A549 (cell line): Measurements from ENCODE around the gene NNMT. TPM values are rescaled to one million over a fixed set of nuclear protein-coding genes. Genes with fewer than 3 reads are reported as not detected.
A peak's percentile ranks its signal among the peaks of the same experiment; 100 is the strongest.

Experiments
- ATAC-seq, 2 experiments: fragments of 200-7000 bp in 1 of 2; fragments of >200 bp in 1 of 2; cut with Nextera tagmentation in 1 of 2; cut with Tn5 transposase in 1 of 2; 3 replicates each; pipeline versions ENCODE4 v1.8.0 to v1.9.1; 2018 to 2020; ENCODE audit warnings: mild to moderate bottlenecking in 1 of 2, moderate library complexity in 1 of 2
- CTCF ChIA-PET: fragments of 300-600 bp; sonication (Branson Sonifier 250); formaldehyde crosslinking; extraction: SDS; loops from one replicate; lab custom pipeline; 2021; ENCODE audit warnings: antibody characterized with exemption, inconsistent platforms; lab: Yijun Ruan, JAX
- POLR2A ChIA-PET: fragments of 350-600 bp; formaldehyde crosslinking; extraction: SDS; loops from one replicate; lab custom pipeline; 2021; ENCODE audit warnings: antibody characterized with exemption, inconsistent platforms; lab: Yijun Ruan, JAX
- DNase-seq, 2 experiments: peaks; one replicate each; pipeline versions ENCODE4 v3.0.0 to v3.0.0-alpha.2; 2011 to 2016; ENCODE audit warnings: low read depth in 1 of 2, low spot score in 1 of 2
- FAIRE-seq: peaks from 2 replicates; lab custom pipeline; 2011; peaks lifted over from hg19 to GRCh38; lab: Jason Lieb, UNC
- H3K27ac ChIP-seq, 2 experiments: fragments of >200 bp; sonication (Bioruptor Twin); formaldehyde crosslinking; 3 replicates each; pipeline ENCODE4 v1.5.1; 2016 to 2017
- H3K4me1 ChIP-seq: fragments of >200 bp; sonication (Bioruptor Twin); formaldehyde crosslinking; 3 replicates; pipeline ENCODE4 v1.6.1; 2016
- H3K4me2 ChIP-seq: fragments of >200 bp; sonication (Bioruptor Twin); formaldehyde crosslinking; 3 replicates; pipeline ENCODE4 v1.6.1; 2016
- H3K4me3 ChIP-seq: fragments of >200 bp; sonication (Bioruptor Twin); formaldehyde crosslinking; 3 replicates; pipeline ENCODE4 v1.5.1; 2016
- H3K9me3 ChIP-seq: fragments of >200 bp; sonication (Bioruptor Twin); formaldehyde crosslinking; 3 replicates; pipeline ENCODE4 v1.6.1; 2016
- CBX2 ChIP-seq: fragments of 200-600 bp; sonication (generic); IDR thresholded peaks from 2 replicates; pipeline ENCODE4 v1.6.1; 2016; ENCODE audit warnings: low read depth, mild to moderate bottlenecking, borderline replicate concordance
- CHD2 ChIP-seq: fragments of 150-350 bp; IDR thresholded peaks from 2 replicates; pipeline ENCODE4 v1.6.1; 2014; ENCODE audit warnings: low read length; ENCODE audit not compliant: partially characterized antibody
- EHF ChIP-seq: fragments of 250-450 bp; sonication (Bioruptor Pico); IDR thresholded peaks from 2 replicates; pipeline ENCODE4 v1.5.0; 2020; ENCODE audit warnings: mild to moderate bottlenecking
- EHMT2 ChIP-seq: fragments of 200-600 bp; sonication (generic); IDR thresholded peaks from 2 replicates; pipeline ENCODE4 v1.6.1; 2016; ENCODE audit warnings: antibody characterized with exemption, low read depth, mild to moderate bottlenecking, moderate library complexity
- FOXS1 ChIP-seq: fragments of 250-450 bp; sonication (Bioruptor Pico); IDR thresholded peaks from 2 replicates; pipeline ENCODE4 v1.5.0; 2020; ENCODE audit warnings: mild to moderate bottlenecking, moderate library complexity
- HDAC2 ChIP-seq: fragments of 200-600 bp; sonication (generic); IDR thresholded peaks from 2 replicates; pipeline ENCODE4 v1.6.1; 2016
- HEYL ChIP-seq: fragments of 250-450 bp; sonication (Bioruptor Pico); IDR thresholded peaks from 2 replicates; pipeline ENCODE4 v1.8.0; 2021; ENCODE audit warnings: mild to moderate bottlenecking, moderate library complexity
- HOXB13 ChIP-seq: fragments of 250-450 bp; sonication (Bioruptor Pico); IDR thresholded peaks from 2 replicates; pipeline ENCODE4 v1.5.0; 2020; ENCODE audit warnings: low read depth, mild to moderate bottlenecking, moderate library complexity
- HOXB5 ChIP-seq: fragments of 250-450 bp; sonication (Bioruptor Pico); IDR thresholded peaks from 2 replicates; pipeline ENCODE4 v1.5.0; 2020; ENCODE audit warnings: mild to moderate bottlenecking, moderate library complexity
- JUN ChIP-seq, 2 experiments: fragments of >200 bp; sonication (Bioruptor Twin); formaldehyde crosslinking; IDR thresholded peaks; 2 replicates in 1 of 2; 3 replicates in 1 of 2; pipeline ENCODE4 v1.6.1; 2016 to 2017
- JUNB ChIP-seq: fragments of >200 bp; sonication (Bioruptor Twin); formaldehyde crosslinking; IDR thresholded peaks from 2 replicates; pipeline ENCODE4 v1.6.1; 2016
- MAZ ChIP-seq: fragments of 150-350 bp; IDR thresholded peaks from 2 replicates; pipeline ENCODE4 v1.6.1; 2014; ENCODE audit warnings: antibody characterized with exemption, low read depth, low read length, borderline replicate concordance
- NFE2L2 ChIP-seq: fragments of 150-350 bp; conservative IDR thresholded peaks from 2 replicates; pipeline ENCODE4 v1.6.1; 2014; ENCODE audit warnings: low read length
- NR3C1 ChIP-seq: fragments of >200 bp; sonication (Bioruptor Twin); formaldehyde crosslinking; IDR thresholded peaks from 3 replicates; pipeline ENCODE4 v1.6.1; 2017
- RNF2 ChIP-seq: fragments of 200-600 bp; sonication (generic); IDR thresholded peaks from 2 replicates; pipeline ENCODE4 v1.6.1; 2016; ENCODE audit warnings: low read depth, mild to moderate bottlenecking, antibody characterized with exemption, moderate library complexity, borderline replicate concordance
- TFCP2L1 ChIP-seq: fragments of 250-450 bp; sonication (Bioruptor Pico); IDR thresholded peaks from 2 replicates; pipeline ENCODE4 v1.5.0; 2021; ENCODE audit warnings: mild to moderate bottlenecking
- WGBS: methylation state at CpG from one replicate; pipeline ENCODE4 v1.1.6; 2017; ENCODE audit errors: missing lambda C conversion rate; 5-methylcytosine and 5-hydroxymethylcytosine counted together
- polyA plus RNA-seq, 4 experiments: library from polyadenylated mRNA; depleted of rRNA in 3 of 4; stranded (reverse); fragments of >200 nt; fragmentation: RNase III in 1 of 4; extraction: RNeasy Plus Mini Kit Qiagen cat#74134 plus additional on column Dnase treatment in 1 of 4; gene quantifications; 2 replicates in 3 of 4; 3 replicates in 1 of 4; pipeline ENCODE4 v1.2.3, GENCODE V29; 2011 to 2017
- TF ChIP-seq, protein P1 (sequence below): fragments of >200 bp; sonication (Bioruptor Twin); formaldehyde crosslinking; IDR thresholded peaks from 3 replicates; pipeline ENCODE4 v1.5.1; 2016
- TF ChIP-seq, protein P2 (sequence below): IDR thresholded peaks from 2 replicates; pipeline ENCODE4 v1.6.1; 2012; ENCODE audit warnings: low read depth, borderline replicate concordance
- TF ChIP-seq, protein P3 (sequence below): fragments of 450-650 bp; IDR thresholded peaks from 2 replicates; pipeline ENCODE4 v1.6.1; 2014; ENCODE audit warnings: antibody characterized with exemption

NNMT gene
- polyA plus RNA-seq, 2 of the 4 experiments (the other 2 are of a cell fraction) = 285 to 421 TPM

- Histone ChIP-seq H3K4me1 (0 out of 3 replicates have a peak, but pooled peaks cover 1% of the 10 kb centered on the region), H3K4me3 (no peak overlapping the region), H3K9me3 (no peaks in the 10 kb centered on the region)
- ChIA-PET POLR2A (no interaction called here), CTCF (interaction anchor here (1.8 to 11.2 kb wide), 5 partner anchors 214 to 363 kb away, joined by 4 to 315 read pairs (median 142); no protein-coding TSS in a partner anchor)
- FAIRE-seq = no peak
- no peak for DNase-seq
- ATAC-seq = peak in 1 of 2 experiments; percentile 17; a peak in 2 of 6 replicates
- TF ChIP-seq, protein P1, sequence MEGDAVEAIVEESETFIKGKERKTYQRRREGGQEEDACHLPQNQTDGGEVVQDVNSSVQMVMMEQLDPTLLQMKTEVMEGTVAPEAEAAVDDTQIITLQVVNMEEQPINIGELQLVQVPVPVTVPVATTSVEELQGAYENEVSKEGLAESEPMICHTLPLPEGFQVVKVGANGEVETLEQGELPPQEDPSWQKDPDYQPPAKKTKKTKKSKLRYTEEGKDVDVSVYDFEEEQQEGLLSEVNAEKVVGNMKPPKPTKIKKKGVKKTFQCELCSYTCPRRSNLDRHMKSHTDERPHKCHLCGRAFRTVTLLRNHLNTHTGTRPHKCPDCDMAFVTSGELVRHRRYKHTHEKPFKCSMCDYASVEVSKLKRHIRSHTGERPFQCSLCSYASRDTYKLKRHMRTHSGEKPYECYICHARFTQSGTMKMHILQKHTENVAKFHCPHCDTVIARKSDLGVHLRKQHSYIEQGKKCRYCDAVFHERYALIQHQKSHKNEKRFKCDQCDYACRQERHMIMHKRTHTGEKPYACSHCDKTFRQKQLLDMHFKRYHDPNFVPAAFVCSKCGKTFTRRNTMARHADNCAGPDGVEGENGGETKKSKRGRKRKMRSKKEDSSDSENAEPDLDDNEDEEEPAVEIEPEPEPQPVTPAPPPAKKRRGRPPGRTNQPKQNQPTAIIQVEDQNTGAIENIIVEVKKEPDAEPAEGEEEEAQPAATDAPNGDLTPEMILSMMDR = no peak
- no peak for TF ChIP-seq EHF (CRISPR knock-in tag)
- no peak for TF ChIP-seq TFCP2L1
- no peak for TF ChIP-seq NR3C1
- no peak for TF ChIP-seq CHD2
- no peak for TF ChIP-seq RNF2
- TF ChIP-seq JUN (IDR thresholded peaks at IDR 0.05) = no peak
- no peak for TF ChIP-seq EHMT2
- TF ChIP-seq HEYL (CRISPR knock-in tag) = no peak
- TF ChIP-seq NFE2L2 = no peak
- no peak for TF ChIP-seq JUNB
- TF ChIP-seq, protein P2, sequence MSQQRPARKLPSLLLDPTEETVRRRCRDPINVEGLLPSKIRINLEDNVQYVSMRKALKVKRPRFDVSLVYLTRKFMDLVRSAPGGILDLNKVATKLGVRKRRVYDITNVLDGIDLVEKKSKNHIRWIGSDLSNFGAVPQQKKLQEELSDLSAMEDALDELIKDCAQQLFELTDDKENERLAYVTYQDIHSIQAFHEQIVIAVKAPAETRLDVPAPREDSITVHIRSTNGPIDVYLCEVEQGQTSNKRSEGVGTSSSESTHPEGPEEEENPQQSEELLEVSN = no peak
- TF ChIP-seq, all 56 proteins: peak for 0
- 72% methylated on average over 15 of the region's 29 CpGs for WGBS
- no peak overlapping the region for H3K4me2 ChIP-seq
- H3K27ac ChIP-seq = no peak overlapping the region
These were observed 38.3 kb upstream of the NNMT start for GRCh38 chr11:114257621-114258558.

- ATAC-seq (no peak), FAIRE-seq (no peak), DNase-seq (no peak)
- Histone ChIP-seq H3K4me2 (no peak overlapping the region), H3K27ac (no peak overlapping the region), H3K4me3 (no peak overlapping the region), H3K4me1 (0 out of 3 replicates have a peak, but pooled peaks cover 5% of the 10 kb centered on the region), H3K9me3 (no peaks in the 10 kb centered on the region)
- no peak for TF ChIP-seq MAZ
- no peak for TF ChIP-seq HOXB13 (CRISPR knock-in tag)
- no peak for TF ChIP-seq FOXS1 (CRISPR knock-in tag)
- TF ChIP-seq, protein P2 = no peak
- TF ChIP-seq HDAC2 = no peak
- no peak for TF ChIP-seq CBX2
- TF ChIP-seq HOXB5 (CRISPR knock-in tag) = no peak
- TF ChIP-seq, protein P3, sequence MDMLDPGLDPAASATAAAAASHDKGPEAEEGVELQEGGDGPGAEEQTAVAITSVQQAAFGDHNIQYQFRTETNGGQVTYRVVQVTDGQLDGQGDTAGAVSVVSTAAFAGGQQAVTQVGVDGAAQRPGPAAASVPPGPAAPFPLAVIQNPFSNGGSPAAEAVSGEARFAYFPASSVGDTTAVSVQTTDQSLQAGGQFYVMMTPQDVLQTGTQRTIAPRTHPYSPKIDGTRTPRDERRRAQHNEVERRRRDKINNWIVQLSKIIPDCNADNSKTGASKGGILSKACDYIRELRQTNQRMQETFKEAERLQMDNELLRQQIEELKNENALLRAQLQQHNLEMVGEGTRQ = no peak
- 65% methylated on average over 7 of the region's 7 CpGs for WGBS
- ChIA-PET CTCF (interaction anchor here (0.9 to 11.2 kb wide), 8 partner anchors 9 to 364 kb away, joined by 4 to 315 read pairs (median 80); no protein-coding TSS in a partner anchor), POLR2A (no interaction called here)
These were observed 37.5 kb upstream of the NNMT start for GRCh38 chr11:114258696-114259095.
